Dendritic cell treated with granulocyte-macrophage colony-stimulating factor and Interleukin-4, amounts not matched to agents 40 ng/mL and 50 ng/mL, for 4 days (primary cell): ENCODE data around the gene UPF3A.
"Not testable (repeated sequence)": the region's sequence is repeated elsewhere in the genome, so short reads cannot be mapped to it uniquely, and the experiment has no call there.

Experiments used
- H3K27ac Mint-ChIP-seq: one replicate; pipeline ENCODE4 v1.8.0; 2022; ENCODE audit warnings: mild to moderate bottlenecking, mixed read lengths
- H3K27me3 Mint-ChIP-seq: one replicate; pipeline ENCODE4 v1.8.0; 2022; ENCODE audit warnings: mild to moderate bottlenecking, mixed read lengths
- H3K36me3 Mint-ChIP-seq: one replicate; pipeline ENCODE4 v1.8.0; 2022; ENCODE audit warnings: low read depth, mixed read lengths
- H3K4me1 Mint-ChIP-seq: one replicate; pipeline ENCODE4 v1.8.0; 2022; ENCODE audit warnings: low read depth, mixed read lengths
- H3K4me3 Mint-ChIP-seq: one replicate; pipeline ENCODE4 v1.8.0; 2022; ENCODE audit warnings: mild to moderate bottlenecking, moderate library complexity, mixed read lengths
- H3K9me3 Mint-ChIP-seq: one replicate; pipeline ENCODE4 v1.8.0; 2022; ENCODE audit warnings: mixed read lengths
- intact Hi-C: fragments of 100-400 bp; cut with micrococcal nuclease; formaldehyde crosslinking; loops from one replicate; pipeline ENCODE4 v1.15.0; 2022

Gene UPF3A

DNA sequence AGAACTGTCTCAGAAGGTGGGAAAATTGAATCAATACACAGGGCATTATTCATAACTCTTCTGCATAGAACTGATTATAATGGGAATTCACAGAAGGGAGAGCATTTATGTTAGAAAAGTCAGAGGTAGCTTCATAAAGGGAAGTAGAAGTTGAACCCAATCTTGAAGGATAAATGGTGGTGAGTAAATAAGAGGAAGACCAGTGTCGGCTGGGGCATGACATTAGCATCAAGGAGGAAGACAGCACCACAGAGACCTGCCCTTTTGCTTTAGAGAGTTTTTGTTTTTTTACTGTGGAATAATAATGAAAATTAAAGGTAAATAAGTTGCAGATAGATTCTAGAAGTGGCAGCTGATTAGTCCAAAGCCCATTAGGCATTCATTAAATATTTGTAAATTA lies 24.9 kb upstream of the UPF3A start:
- Mint-ChIP-seq H3K27me3 (no peaks in the 10 kb centered on the region), H3K4me3 (no peak overlapping the region), H3K36me3 (peaks cover 97% of the 10 kb centered on the region), H3K9me3 (no peaks in the 10 kb centered on the region), H3K27ac (no peak overlapping the region), H3K4me1 (peaks cover 13% of the 10 kb centered on the region)
- intact Hi-C loops, result no loop called here

DNA sequence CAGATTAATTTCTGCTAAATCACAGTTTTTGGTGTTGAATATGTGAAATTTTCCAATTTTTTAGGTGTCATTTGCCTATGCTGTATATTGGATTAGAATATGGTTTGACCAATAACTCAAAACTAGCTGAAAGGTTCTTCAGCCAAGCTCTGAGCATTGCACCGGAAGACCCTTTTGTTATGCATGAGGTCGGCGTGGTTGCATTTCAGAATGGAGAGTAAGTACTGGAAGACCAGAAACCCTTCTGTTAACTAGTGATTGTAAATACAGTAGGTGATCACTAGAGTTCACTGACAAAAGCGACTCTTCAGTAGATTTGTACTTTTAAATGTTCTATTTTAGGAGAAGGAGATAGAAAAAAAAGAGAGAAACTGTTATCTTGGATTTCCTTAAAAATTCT lies 24.4 kb upstream of the UPF3A start:
- no peak overlapping the region for H3K27ac Mint-ChIP-seq
- intact Hi-C loops, result no loop called here
- H3K9me3 Mint-ChIP-seq, result no peaks in the 10 kb centered on the region
- H3K4me3 Mint-ChIP-seq, result no peak overlapping the region
- H3K4me1 Mint-ChIP-seq, result peaks cover 13% of the 10 kb centered on the region
- H3K36me3 Mint-ChIP-seq, result peaks cover 97% of the 10 kb centered on the region
- H3K27me3 Mint-ChIP-seq, result no peaks in the 10 kb centered on the region

DNA sequence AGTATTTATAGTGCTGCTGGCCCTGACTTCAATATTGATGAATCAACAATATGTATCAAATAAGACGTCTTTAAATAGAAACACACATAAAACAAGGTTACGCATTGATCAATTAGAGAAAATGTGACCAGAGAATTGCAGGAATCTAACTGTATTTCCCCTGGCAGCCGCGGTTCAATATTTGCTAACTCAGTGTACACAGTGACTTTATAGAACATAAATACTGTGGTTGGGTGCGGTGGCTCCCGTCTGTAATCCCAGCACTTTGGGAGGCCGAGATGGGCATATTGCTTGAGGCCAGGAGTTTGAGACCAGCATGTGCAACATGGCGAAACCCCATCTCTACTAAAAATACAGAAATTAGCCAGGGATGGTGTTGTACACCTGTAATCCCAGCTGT lies 22.8 kb upstream of the UPF3A start:
- Mint-ChIP-seq H3K36me3 (peaks cover 97% of the 10 kb centered on the region), H3K27ac (no peak overlapping the region), H3K27me3 (no peaks in the 10 kb centered on the region), H3K4me1 (peaks cover 13% of the 10 kb centered on the region), H3K4me3 (no peak overlapping the region), H3K9me3 (no peaks in the 10 kb centered on the region)
- intact Hi-C loops, result no loop called here

DNA sequence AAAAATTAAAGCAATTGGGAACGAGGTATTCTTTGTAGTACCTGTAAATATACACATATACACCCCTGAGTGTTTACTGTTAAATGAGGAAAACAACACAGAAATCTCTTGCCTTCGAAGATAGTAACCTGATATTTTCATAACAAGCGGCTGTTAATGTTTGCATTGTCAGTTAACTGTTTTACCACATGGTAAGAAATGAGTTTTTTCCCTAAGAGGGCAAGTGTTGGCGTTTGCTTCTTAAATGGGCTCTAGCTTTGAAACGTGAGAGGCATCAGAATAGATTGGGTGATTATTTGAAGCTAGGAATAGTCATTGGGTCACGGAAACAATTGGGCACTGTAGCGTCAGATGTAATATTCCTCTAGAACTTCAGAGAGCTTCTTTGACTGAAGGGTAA lies 22.0 kb upstream of the UPF3A start:
- intact Hi-C loops, result no loop called here
- Mint-ChIP-seq H3K36me3 (peaks cover 97% of the 10 kb centered on the region), H3K4me3 (no peak overlapping the region), H3K9me3 (no peaks in the 10 kb centered on the region), H3K27ac (no peak overlapping the region), H3K27me3 (no peaks in the 10 kb centered on the region), H3K4me1 (peaks cover 13% of the 10 kb centered on the region)

DNA sequence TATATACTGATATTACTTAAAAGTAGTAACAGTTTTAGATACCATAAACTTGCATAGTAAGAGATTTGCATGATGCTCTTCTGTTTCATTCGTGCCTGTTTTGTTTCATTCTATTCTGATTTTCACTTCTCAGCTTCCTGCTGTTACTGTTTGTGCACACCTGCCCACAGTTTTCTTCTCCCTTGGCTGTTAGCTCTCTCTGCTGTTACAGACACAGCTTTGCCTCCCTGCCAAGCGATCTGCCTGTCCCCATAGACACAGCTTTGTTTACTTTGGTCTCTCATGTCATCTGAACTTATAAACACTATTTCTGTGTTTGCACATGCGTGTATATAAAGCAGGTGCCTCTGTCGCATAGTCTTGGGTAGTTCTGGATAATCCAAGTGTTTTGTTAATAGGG lies 21.4 kb upstream of the UPF3A start:
- H3K4me1 Mint-ChIP-seq, result peaks cover 13% of the 10 kb centered on the region
- no peak overlapping the region for H3K27ac Mint-ChIP-seq
- H3K9me3 Mint-ChIP-seq, result no peaks in the 10 kb centered on the region
- peaks cover 97% of the 10 kb centered on the region for H3K36me3 Mint-ChIP-seq
- intact Hi-C loops, result no loop called here
- no peaks in the 10 kb centered on the region for H3K27me3 Mint-ChIP-seq
- H3K4me3 Mint-ChIP-seq, result no peak overlapping the region

DNA sequence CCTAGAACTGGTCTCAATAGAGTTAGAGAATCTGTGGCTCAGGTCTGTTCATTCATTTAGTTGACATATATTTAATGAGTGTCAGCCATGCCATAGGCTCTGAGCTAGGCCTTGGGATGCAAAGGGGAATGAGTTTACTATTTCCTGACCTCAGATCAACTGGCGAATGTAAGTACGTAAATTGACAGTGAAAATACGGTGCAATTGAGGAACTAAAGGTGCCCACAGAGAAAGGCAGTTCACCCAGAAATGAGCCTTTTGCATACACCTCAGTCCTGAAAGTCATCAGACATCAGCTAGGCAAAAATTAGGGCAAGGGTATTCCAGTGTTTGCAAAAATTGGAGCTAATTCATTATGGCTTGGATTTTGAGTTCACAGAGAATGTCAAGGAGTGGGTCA lies 20.6 kb upstream of the UPF3A start:
- no peaks in the 10 kb centered on the region for H3K9me3 Mint-ChIP-seq
- intact Hi-C loops, result no loop called here
- peaks cover 10% of the 10 kb centered on the region for H3K4me1 Mint-ChIP-seq
- H3K4me3 Mint-ChIP-seq, result no peak overlapping the region
- H3K36me3 Mint-ChIP-seq, result peaks cover 97% of the 10 kb centered on the region
- no peaks in the 10 kb centered on the region for H3K27me3 Mint-ChIP-seq
- H3K27ac Mint-ChIP-seq, result no peak overlapping the region

DNA sequence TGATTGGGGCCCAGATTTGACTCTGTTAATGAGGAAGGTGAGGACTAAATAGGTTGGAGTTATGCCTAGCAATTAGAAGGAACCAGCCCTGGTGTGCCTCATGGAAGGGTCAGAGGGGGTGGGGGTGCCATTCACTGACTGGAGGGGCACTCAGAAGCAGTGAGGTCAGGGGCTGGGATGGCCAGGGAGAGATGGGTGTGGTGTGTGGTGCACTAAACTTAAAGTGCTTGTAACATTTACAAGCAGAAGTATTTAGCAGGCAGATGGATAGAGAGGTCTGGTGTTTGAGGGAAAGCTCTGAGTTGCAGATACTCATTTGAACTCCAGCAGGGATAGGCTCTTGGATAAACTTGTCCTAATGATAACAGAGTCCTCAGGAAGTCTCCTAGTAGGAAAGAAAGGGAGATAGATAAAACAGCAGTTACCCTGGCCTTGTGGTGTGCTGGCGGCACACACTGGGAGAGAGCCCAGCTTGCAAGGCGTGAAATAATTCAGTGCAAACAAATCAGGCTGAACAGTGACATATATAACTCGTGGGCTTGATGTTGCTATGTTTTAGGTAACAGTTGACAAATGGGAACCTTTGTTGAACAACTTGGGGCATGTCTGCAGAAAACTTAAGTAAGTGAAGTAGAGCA lies 20.0 kb upstream of the UPF3A start:
- Mint-ChIP-seq H3K27ac (no peak overlapping the region), H3K36me3 (peaks cover 99% of the 10 kb centered on the region), H3K9me3 (no peaks in the 10 kb centered on the region), H3K27me3 (no peaks in the 10 kb centered on the region), H3K4me1 (peaks cover 4% of the 10 kb centered on the region), H3K4me3 (no peak overlapping the region)
- intact Hi-C loops, result no loop called here

DNA sequence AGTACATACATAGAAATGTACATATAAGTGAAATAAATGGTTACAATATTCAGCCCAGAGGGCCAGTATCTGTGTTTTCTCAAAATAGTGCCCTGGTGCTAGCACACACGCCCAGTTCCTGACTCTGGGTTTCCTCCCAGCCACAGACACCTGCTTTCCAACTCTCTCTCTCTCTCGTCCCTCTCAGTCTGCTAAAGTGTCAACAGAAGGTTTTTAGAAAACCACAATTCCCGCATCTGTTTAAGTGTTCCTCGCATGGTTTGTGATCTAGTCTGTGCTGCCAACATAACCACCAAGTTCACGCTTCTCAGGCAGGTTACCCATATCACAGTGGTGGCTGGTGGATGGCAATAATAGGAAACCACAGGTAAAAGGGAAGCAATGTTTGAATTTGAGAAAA lies 17.8 kb upstream of the UPF3A start:
- Mint-ChIP-seq H3K36me3 (peaks cover 96% of the 10 kb centered on the region), H3K9me3 (no peaks in the 10 kb centered on the region), H3K4me1 (no peaks in the 10 kb centered on the region), H3K27ac (no peak overlapping the region), H3K27me3 (no peaks in the 10 kb centered on the region), H3K4me3 (no peak overlapping the region)
- intact Hi-C loops, result no loop called here

DNA sequence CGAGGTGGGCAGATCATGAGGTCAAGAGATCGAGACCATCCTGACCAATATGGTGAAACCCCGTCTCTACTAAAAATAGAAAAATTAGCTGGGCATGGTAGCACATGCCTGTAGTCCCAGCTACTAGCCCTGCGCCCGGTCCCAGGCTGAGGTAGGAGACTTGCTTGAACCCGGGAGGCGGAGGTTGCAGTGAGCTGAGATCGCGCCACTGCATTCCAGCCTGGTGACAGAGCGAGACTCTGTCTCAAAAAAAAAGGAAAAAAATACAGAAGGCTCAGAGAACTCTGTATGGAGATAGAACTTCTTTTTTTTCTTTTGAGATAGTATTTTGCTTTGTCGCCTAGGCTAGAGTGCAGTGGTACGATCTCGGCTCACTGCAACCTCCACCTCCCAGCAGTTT lies 17.1 kb upstream of the UPF3A start:
- H3K36me3 Mint-ChIP-seq, result peaks cover 98% of the 10 kb centered on the region

DNA sequence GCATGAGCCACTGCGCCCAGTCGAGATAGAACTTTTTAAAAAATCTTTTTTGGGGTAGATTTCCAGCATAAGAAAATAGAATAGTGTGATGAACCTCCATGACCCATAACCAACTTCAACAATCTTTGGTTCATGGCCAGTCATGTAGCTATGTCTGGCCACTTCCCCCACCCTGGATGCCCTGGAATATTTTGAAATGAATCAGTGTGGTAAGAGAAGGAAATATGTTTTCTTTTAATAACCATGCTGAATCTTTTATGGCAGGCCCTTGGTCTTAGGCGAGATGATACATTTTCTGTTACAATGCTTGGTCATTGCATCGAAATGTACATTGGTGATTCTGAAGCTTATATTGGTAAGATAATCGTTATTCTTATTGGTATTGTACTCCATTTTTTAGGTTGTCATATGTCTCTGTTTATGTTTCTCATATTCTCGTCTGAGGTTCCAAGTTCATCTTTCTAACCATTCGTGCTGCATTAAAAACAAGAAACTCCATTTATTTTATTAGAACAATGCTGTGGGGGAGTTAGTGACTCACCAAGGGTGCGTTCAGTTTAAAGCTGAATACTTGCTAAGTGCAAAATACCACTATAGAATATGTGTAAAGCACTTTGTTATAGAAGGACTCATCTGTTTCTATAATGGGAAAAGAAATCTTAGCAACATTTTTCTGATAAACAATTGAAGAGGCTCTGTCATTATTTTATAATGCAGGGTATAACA lies 16.4 kb upstream of the UPF3A start:
- intact Hi-C loops, result no loop called here
- Mint-ChIP-seq H3K27me3 (no peaks in the 10 kb centered on the region), H3K4me1 (no peaks in the 10 kb centered on the region), H3K36me3 (peaks cover 97% of the 10 kb centered on the region), H3K9me3 (no peaks in the 10 kb centered on the region), H3K4me3 (no peak overlapping the region), H3K27ac (no peak overlapping the region)

More for the DNA sequence above, 17.1 kb upstream of the UPF3A start:
- intact Hi-C loops, H3K4me3 Mint-ChIP-seq, H3K27ac Mint-ChIP-seq, H3K9me3 Mint-ChIP-seq, H3K27me3 Mint-ChIP-seq, H3K4me1 Mint-ChIP-seq: not testable (repeated sequence)

DNA sequence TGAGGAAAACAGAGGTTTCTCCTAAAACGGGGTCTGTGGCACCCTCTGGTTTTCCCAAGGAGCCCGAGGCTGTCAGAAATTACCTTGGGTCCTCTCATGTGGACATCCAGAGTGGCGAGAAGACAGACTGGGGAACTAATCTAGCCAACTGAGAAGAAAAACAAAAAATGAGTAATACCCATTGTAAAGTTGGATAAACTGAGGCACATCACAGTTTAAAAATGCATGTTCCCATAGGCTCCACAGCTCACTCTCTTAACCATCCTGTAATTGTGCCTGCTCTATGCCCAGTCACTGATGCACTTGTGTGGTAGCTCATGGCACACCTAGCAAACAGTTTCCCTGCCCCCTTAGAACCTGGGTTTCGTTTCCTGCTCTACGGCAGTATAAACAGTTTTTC lies 15.2 kb upstream of the UPF3A start:
- peaks cover 96% of the 10 kb centered on the region for H3K36me3 Mint-ChIP-seq
- H3K9me3 Mint-ChIP-seq, result no peaks in the 10 kb centered on the region
- H3K27ac Mint-ChIP-seq, result no peak overlapping the region
- no peaks in the 10 kb centered on the region for H3K4me1 Mint-ChIP-seq
- intact Hi-C loops, result no loop called here
- no peaks in the 10 kb centered on the region for H3K27me3 Mint-ChIP-seq
- H3K4me3 Mint-ChIP-seq, result no peak overlapping the region

DNA sequence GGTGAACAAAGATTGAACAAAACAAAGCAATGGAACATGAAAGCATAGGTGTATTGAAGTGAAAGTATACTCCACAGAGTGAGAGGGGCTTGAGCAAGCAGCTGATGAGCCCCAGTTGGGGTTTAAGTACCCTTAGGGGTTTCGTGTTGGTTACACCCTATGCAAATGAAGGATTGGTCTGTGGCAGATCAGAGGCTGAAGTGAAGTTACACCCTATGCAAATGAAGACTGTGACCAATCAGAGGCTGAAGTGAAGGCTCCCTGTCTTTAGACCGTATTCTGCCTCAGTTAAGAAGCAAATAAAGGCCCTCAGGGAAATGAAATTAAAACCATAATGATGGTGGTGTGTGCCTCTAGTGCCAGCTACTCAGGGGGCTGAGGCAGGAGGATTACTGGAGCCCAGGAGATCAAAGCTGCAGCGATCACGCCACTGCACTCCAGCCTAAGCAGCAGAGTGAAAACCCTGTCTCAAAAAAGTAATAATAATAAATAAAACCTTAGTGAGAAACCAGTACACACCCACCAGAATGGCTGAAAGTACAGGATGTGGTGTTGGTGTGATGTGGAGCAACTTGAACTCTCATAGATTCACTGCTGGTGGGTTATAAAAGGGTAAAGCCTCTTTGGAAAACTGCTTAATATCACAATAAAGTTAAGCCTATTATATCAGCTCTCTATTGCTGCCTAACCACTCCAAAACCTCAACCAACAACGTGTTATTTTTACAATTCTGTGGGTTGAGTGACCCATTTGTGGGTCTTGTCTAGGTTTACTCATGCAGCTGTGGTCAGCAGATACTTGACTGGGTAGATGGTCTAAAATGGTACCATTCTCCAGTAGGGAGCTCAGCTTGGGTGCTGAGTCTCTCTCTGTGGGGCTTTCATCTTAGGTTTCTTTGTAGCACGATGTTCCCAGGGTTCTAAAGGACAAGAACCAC lies 12.8 kb upstream of the UPF3A start:
- intact Hi-C loops, result no loop called here
- H3K27me3 Mint-ChIP-seq, result no peaks in the 10 kb centered on the region
- no peak overlapping the region for H3K4me3 Mint-ChIP-seq

DNA sequence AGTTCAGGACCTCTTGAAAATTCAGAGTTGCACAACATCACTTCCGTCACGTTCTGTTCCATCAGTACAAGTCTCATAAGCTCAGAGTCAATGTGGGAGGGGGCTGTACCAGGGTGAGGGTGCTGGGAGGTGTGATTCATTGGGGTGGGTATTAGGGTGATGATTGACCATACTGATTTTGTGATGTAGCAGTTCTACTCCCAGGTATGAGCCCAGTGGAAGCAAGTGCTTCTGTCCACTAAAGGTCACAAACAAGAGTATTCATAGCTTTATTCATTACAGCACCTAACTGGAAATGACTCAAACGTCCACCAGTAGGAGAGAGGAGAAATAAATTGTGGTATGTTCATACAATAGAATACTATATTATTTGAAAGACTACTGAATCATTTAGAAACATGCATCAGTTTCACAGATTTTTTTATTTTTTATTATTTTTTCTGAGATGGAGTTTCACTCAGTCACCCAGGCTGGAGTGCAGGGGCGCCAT lies 12.1 kb upstream of the UPF3A start:
- Mint-ChIP-seq H3K9me3 (no peaks in the 10 kb centered on the region), H3K27ac (no peak overlapping the region), H3K36me3 (peaks cover 95% of the 10 kb centered on the region), H3K4me3 (no peak overlapping the region), H3K27me3 (no peaks in the 10 kb centered on the region), H3K4me1 (peaks cover 12% of the 10 kb centered on the region)
- intact Hi-C loops, result no loop called here

More for the DNA sequence above, 12.8 kb upstream of the UPF3A start:
- Mint-ChIP-seq H3K36me3 (peaks cover 95% of the 10 kb centered on the region), H3K9me3 (no peaks in the 10 kb centered on the region), H3K4me1 (peaks cover 9% of the 10 kb centered on the region), H3K27ac (no peak overlapping the region)

DNA sequence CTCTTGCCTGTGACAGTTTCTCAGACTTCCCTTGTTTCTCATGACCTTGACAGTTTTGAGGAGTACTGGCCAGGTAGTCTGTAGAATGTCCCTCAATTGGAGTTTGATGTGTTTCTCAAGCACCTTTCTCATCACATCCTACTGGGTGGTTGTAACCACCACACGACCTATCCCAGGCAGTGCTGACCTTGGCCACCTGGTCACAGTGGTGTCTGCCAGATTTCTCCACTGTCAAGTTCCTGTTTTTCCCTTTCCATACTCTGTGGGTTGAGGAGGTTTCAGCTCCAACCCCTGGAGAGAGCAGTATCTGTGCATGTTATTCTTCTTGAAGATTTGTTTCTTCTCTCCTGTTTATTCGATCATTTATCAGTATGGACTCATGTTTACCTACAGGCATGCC lies 8.4 kb upstream of the UPF3A start:
- intact Hi-C loops, result no loop called here
- Mint-ChIP-seq H3K9me3 (no peaks in the 10 kb centered on the region), H3K27ac (no peak overlapping the region), H3K27me3 (no peaks in the 10 kb centered on the region), H3K4me3 (no peak overlapping the region), H3K4me1 (peaks cover 31% of the 10 kb centered on the region), H3K36me3 (peaks cover 89% of the 10 kb centered on the region)
